ENCODE results near the gene CRYL1. TPM values are rescaled to one million over a fixed set of nuclear protein-coding genes. Genes with fewer than 3 reads are reported as not detected.
A peak's percentile ranks its signal among the peaks of the same experiment; 100 is the strongest.

The CRYL1 gene
- total RNA-seq, 1 experiment from 2014 or later: 2.9 TPM

GRCh38 chr13:20571676-20572075, 46.0 kb upstream of the CRYL1 start:
- Mint-ChIP-seq H3K4me3 (no peak overlapping the region), H3K27me3 (ENCODE audit: low read depth) (no peaks in the 10 kb centered on the region), H3K4me1 (peaks cover 7% of the 10 kb centered on the region), H3K9me3 (peaks cover 14% of the 10 kb centered on the region), H3K27ac (no peak overlapping the region), H3K36me3 (no peaks in the 10 kb centered on the region; the same call in 1 of the 2 replicates)
- DNase-seq (ENCODE audit: low spot score): no peak
- ChIA-PET POLR2A (no interaction called here), CTCF (no interaction called here)
- no peak for TF ChIP-seq CDX4 (CRISPR knock-in tag; IDR thresholded peaks at IDR 0.05; ENCODE audit: borderline replicate concordance)
- ATAC-seq: no peak

- TF ChIP-seq PREB (CRISPR knock-in tag; IDR thresholded peaks at IDR 0.05; ENCODE audit: borderline replicate concordance): no peak
- TF ChIP-seq E2F1 (CRISPR knock-in tag; IDR thresholded peaks at IDR 0.05): no peak
- no peak for TF ChIP-seq FOXJ3 (CRISPR knock-in tag; IDR thresholded peaks at IDR 0.05; ENCODE audit: borderline replicate concordance)
- no peak for TF ChIP-seq SOX15 (CRISPR knock-in tag; IDR thresholded peaks at IDR 0.05)
- TF ChIP-seq CREM (CRISPR knock-in tag; IDR thresholded peaks at IDR 0.05): no peak
- TF ChIP-seq TEAD4 (CRISPR knock-in tag; IDR thresholded peaks at IDR 0.05): no peak
- no peak for TF ChIP-seq GTF2I (CRISPR knock-in tag; conservative IDR thresholded peaks at IDR 0.05)
- TF ChIP-seq RORB (CRISPR knock-in tag; IDR thresholded peaks at IDR 0.05): no peak
- TF ChIP-seq ZNF512 (CRISPR knock-in tag; IDR thresholded peaks at IDR 0.05; ENCODE audit: borderline replicate concordance): no peak
- no peak for TF ChIP-seq ZNF423 (CRISPR knock-in tag; IDR thresholded peaks at IDR 0.05)
- POLR2A ChIA-PET: no interaction called here
- Mint-ChIP-seq H3K27me3 (ENCODE audit: low read depth) (peaks cover 3% of the 10 kb centered on the region), H3K4me1 (peaks cover 9% of the 10 kb centered on the region), H3K4me3 (no peak overlapping the region), H3K36me3 (peaks cover 4% of the 10 kb centered on the region), H3K27ac (no peak overlapping the region), H3K9me3 (peaks cover 5% of the 10 kb centered on the region)
- DNase-seq (ENCODE audit: low spot score) (no peak), ATAC-seq (no peak)
- CTCF ChIA-PET: no interaction called here
Observed at GRCh38 chr13:20570517-20570916, 44.9 kb upstream of the CRYL1 start.

GRCh38 chr13:20567881-20568528, 42.3 kb upstream of the CRYL1 start:
- ATAC-seq: no peak
- TF ChIP-seq NR1H2 (CRISPR knock-in tag; IDR thresholded peaks at IDR 0.05) (no peak), FOXK1 (CRISPR knock-in tag; IDR thresholded peaks at IDR 0.05) (no peak), ZNF671 (CRISPR knock-in tag; IDR thresholded peaks at IDR 0.05) (no peak), KAT7 (CRISPR knock-in tag; IDR thresholded peaks at IDR 0.05; ENCODE audit: borderline replicate concordance) (no peak), ZNF232 (CRISPR knock-in tag; IDR thresholded peaks at IDR 0.05) (no peak), IRF1 (CRISPR knock-in tag; IDR thresholded peaks at IDR 0.05) (no peak), ZNF263 (CRISPR knock-in tag; IDR thresholded peaks at IDR 0.05; ENCODE audit: low read depth) (no peak), E2F1 (CRISPR knock-in tag; IDR thresholded peaks at IDR 0.05) (no peak), ZNF532 (CRISPR knock-in tag; IDR thresholded peaks at IDR 0.05; ENCODE audit: borderline replicate concordance) (no peak), ESRRA (CRISPR knock-in tag; IDR thresholded peaks at IDR 0.05; ENCODE audit: borderline replicate concordance) (no peak), NFE2L1 (CRISPR knock-in tag; IDR thresholded peaks at IDR 0.05) (no peak), ELF4 (CRISPR knock-in tag; IDR thresholded peaks at IDR 0.05; ENCODE audit: low read depth) (no peak), FOXJ3 (CRISPR knock-in tag; IDR thresholded peaks at IDR 0.05; ENCODE audit: borderline replicate concordance) (no peak)
- POLR2A ChIA-PET: no interaction called here

More at GRCh38 chr13:20567881-20568528, 42.3 kb upstream of the CRYL1 start:
- Mint-ChIP-seq H3K4me1 (peaks cover 9% of the 10 kb centered on the region), H3K9me3 (peaks cover 21% of the 10 kb centered on the region), H3K27me3 (ENCODE audit: low read depth) (peaks cover 15% of the 10 kb centered on the region), H3K36me3 (peaks cover 15% of the 10 kb centered on the region), H3K4me3 (peak overlapping the region; percentile 83), H3K27ac (peak overlapping the region; percentile 88)
- CTCF ChIA-PET: interaction anchor here (1.4 kb wide), 1 partner anchor 154 kb away, joined by 3 read pairs; no protein-coding TSS in a partner anchor
- DNase-seq (ENCODE audit: low spot score): no peak

Data from WTC11 (cell line).